ENCODE results near the gene KRTAP9-3.
"Not testable (repeated sequence)": the region's sequence is repeated elsewhere in the genome, so short reads cannot be mapped to it uniquely, and the experiment has no call there.

The KRTAP9-3 gene
- 0 reads per million in 2 experiments for total RNA-seq

- not testable (repeated sequence) for DNase-seq (ENCODE audit: low read depth)
Measured at GRCh38 chr17:41232399-41233105, at the start of gene KRTAP9-3. Gene KRTAP9-3, plus strand, starts transcription at chr17:41232449. Its CDS starts 53 bp downstream, at chr17:41232502.

- no peak for DNase-seq (ENCODE audit: low read depth)
Measured at GRCh38 chr17:41184480-41184961, 47.7 kb upstream of the KRTAP9-3 start, which contains the start of gene KRTAP4-1. Gene KRTAP4-1, minus strand, starts transcription at chr17:41184911. Its CDS starts 57 bp downstream, at chr17:41184854.

- no peak for DNase-seq (ENCODE audit: low read depth)
Measured at GRCh38 chr17:41185001-41185400, 47.2 kb upstream of the KRTAP9-3 start.

- DNase-seq (ENCODE audit: low read depth) = no peak
Measured at GRCh38 chr17:41186872-41187271, 45.4 kb upstream of the KRTAP9-3 start.

GRCh38 chr17:41189837-41190318, 42.4 kb upstream of the KRTAP9-3 start, which contains the start of gene KRTAP9-1:
Gene KRTAP9-1, plus strand, starts transcription at chr17:41189887. Its CDS starts 0 bp downstream, at chr17:41189887.
- DNase-seq (ENCODE audit: low read depth) = not testable (repeated sequence)

GRCh38 chr17:41190328-41190727, 41.9 kb upstream of the KRTAP9-3 start:
- no peak for DNase-seq (ENCODE audit: low read depth)

GRCh38 chr17:41196068-41196467, 36.2 kb upstream of the KRTAP9-3 start:
- no peak for DNase-seq (ENCODE audit: low read depth)

GRCh38 chr17:41199421-41200078, 32.7 kb upstream of the KRTAP9-3 start:
- no peak for DNase-seq (ENCODE audit: low read depth)

GRCh38 chr17:41211845-41212466, 20.3 kb upstream of the KRTAP9-3 start:
- DNase-seq (ENCODE audit: low read depth) = no peak

GRCh38 chr17:41212524-41213169, 19.6 kb upstream of the KRTAP9-3 start:
- no peak for DNase-seq (ENCODE audit: low read depth)

GRCh38 chr17:41215681-41216080, 16.6 kb upstream of the KRTAP9-3 start:
- DNase-seq (ENCODE audit: low read depth) = no peak

GRCh38 chr17:41223821-41224220, 8.4 kb upstream of the KRTAP9-3 start:
- no peak for DNase-seq (ENCODE audit: low read depth)

GRCh38 chr17:41226051-41226450, 6.2 kb upstream of the KRTAP9-3 start:
- no peak for DNase-seq (ENCODE audit: low read depth)

GRCh38 chr17:41226598-41227095, 5.6 kb upstream of the KRTAP9-3 start, which contains the start of gene KRTAP9-2:
Gene KRTAP9-2, plus strand, starts transcription at chr17:41226648. Its CDS starts 7 bp downstream, at chr17:41226655.
- DNase-seq (ENCODE audit: low read depth) = not testable (repeated sequence)

GRCh38 chr17:41230094-41230493, 2.2 kb upstream of the KRTAP9-3 start:
- DNase-seq (ENCODE audit: low read depth) = no peak

- DNase-seq (ENCODE audit: low read depth) = no peak
Measured at GRCh38 chr17:41231731-41232130, 518 bp upstream of the KRTAP9-3 start.

- not testable (repeated sequence) for DNase-seq (ENCODE audit: low read depth)
Measured at GRCh38 chr17:41237116-41237515, 4.9 kb downstream of the KRTAP9-3 start.

GRCh38 chr17:41237949-41238437, 5.7 kb downstream of the KRTAP9-3 start, which contains the start of gene KRTAP9-8:
Gene KRTAP9-8, plus strand, starts transcription at chr17:41237999. Its CDS starts 53 bp downstream, at chr17:41238052.
- DNase-seq (ENCODE audit: low read depth) = not testable (repeated sequence)

GRCh38 chr17:41246995-41247787, 14.9 kb downstream of the KRTAP9-3 start:
- not testable (repeated sequence) for DNase-seq (ENCODE audit: low read depth)

GRCh38 chr17:41249637-41250240, 17.5 kb downstream of the KRTAP9-3 start, which contains the start of gene KRTAP9-4:
Gene KRTAP9-4, plus strand, starts transcription at chr17:41249687. Its CDS starts 34 bp downstream, at chr17:41249721.
- not testable (repeated sequence) for DNase-seq (ENCODE audit: low read depth)
